ENCODE data around the gene GLI2.

- no peak for TF ChIP-seq ZNF792 (tag by site-specific recombination; IDR thresholded peaks at IDR 0.05)
- TF ChIP-seq, protein P1, sequence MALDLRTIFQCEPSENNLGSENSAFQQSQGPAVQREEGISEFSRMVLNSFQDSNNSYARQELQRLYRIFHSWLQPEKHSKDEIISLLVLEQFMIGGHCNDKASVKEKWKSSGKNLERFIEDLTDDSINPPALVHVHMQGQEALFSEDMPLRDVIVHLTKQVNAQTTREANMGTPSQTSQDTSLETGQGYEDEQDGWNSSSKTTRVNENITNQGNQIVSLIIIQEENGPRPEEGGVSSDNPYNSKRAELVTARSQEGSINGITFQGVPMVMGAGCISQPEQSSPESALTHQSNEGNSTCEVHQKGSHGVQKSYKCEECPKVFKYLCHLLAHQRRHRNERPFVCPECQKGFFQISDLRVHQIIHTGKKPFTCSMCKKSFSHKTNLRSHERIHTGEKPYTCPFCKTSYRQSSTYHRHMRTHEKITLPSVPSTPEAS (tag by site-specific recombination; IDR thresholded peaks at IDR 0.05) = no peak
- no peak for TF ChIP-seq KLF7 (tag by site-specific recombination; IDR thresholded peaks at IDR 0.05; ENCODE audit: borderline replicate concordance)
- no peak for TF ChIP-seq ZNF549 (tag by site-specific recombination; IDR thresholded peaks at IDR 0.05)
- no peak for TF ChIP-seq ZNF510 (tag by site-specific recombination; IDR thresholded peaks at IDR 0.05; ENCODE audit: insufficient replicate concordance)
- no peak for TF ChIP-seq CTCF (tag by site-specific recombination; IDR thresholded peaks at IDR 0.05)
- no peak for TF ChIP-seq YY1 (tag by site-specific recombination; IDR thresholded peaks at IDR 0.05)
- TF ChIP-seq, protein P2, sequence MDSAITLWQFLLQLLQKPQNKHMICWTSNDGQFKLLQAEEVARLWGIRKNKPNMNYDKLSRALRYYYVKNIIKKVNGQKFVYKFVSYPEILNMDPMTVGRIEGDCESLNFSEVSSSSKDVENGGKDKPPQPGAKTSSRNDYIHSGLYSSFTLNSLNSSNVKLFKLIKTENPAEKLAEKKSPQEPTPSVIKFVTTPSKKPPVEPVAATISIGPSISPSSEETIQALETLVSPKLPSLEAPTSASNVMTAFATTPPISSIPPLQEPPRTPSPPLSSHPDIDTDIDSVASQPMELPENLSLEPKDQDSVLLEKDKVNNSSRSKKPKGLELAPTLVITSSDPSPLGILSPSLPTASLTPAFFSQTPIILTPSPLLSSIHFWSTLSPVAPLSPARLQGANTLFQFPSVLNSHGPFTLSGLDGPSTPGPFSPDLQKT (IDR thresholded peaks at IDR 0.05; ENCODE audit: borderline replicate concordance, low read depth, low read length) = no peak
- TF ChIP-seq, protein P3, sequence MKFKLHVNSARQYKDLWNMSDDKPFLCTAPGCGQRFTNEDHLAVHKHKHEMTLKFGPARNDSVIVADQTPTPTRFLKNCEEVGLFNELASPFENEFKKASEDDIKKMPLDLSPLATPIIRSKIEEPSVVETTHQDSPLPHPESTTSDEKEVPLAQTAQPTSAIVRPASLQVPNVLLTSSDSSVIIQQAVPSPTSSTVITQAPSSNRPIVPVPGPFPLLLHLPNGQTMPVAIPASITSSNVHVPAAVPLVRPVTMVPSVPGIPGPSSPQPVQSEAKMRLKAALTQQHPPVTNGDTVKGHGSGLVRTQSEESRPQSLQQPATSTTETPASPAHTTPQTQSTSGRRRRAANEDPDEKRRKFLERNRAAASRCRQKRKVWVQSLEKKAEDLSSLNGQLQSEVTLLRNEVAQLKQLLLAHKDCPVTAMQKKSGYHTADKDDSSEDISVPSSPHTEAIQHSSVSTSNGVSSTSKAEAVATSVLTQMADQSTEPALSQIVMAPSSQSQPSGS (tag by site-specific recombination; IDR thresholded peaks at IDR 0.05; ENCODE audit: low read depth) = no peak
- no peak for TF ChIP-seq ZNF76 (tag by site-specific recombination; IDR thresholded peaks at IDR 0.05; ENCODE audit: borderline replicate concordance, low read depth)
- no peak for TF ChIP-seq ZSCAN30 (tag by site-specific recombination; IDR thresholded peaks at IDR 0.05)
- TF ChIP-seq ZBTB20 (tag by site-specific recombination; IDR thresholded peaks at IDR 0.05) = no peak
- TF ChIP-seq, protein P4, sequence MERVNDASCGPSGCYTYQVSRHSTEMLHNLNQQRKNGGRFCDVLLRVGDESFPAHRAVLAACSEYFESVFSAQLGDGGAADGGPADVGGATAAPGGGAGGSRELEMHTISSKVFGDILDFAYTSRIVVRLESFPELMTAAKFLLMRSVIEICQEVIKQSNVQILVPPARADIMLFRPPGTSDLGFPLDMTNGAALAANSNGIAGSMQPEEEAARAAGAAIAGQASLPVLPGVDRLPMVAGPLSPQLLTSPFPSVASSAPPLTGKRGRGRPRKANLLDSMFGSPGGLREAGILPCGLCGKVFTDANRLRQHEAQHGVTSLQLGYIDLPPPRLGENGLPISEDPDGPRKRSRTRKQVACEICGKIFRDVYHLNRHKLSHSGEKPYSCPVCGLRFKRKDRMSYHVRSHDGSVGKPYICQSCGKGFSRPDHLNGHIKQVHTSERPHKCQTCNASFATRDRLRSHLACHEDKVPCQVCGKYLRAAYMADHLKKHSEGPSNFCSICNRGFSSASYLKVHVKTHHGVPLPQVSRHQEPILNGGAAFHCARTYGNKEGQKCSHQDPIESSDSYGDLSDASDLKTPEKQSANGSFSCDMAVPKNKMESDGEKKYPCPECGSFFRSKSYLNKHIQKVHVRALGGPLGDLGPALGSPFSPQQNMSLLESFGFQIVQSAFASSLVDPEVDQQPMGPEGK (tag by site-specific recombination; IDR thresholded peaks at IDR 0.05) = no peak
- no peak for TF ChIP-seq ZNF133 (tag by site-specific recombination; IDR thresholded peaks at IDR 0.05)
Measured at GRCh38 chr2:120719491-120719890, 16.2 kb upstream of the GLI2 start.
